Stimulated activated naive CD8-positive, alpha-beta T cell treated with anti-CD3 and anti-CD28 coated beads, Interleukin-15, Interleukin-2, amounts not matched to agents 100 ng/mL and 50 ng/mL, for 24 hours (primary cell): ENCODE results near the gene MDM1.

Source experiments
- H3K27ac Mint-ChIP-seq: one replicate; pipeline ENCODE4 v1.8.0; 2021; ENCODE audit warnings: mild to moderate bottlenecking, mixed read lengths
- H3K27me3 Mint-ChIP-seq: one replicate; pipeline ENCODE4 v1.8.0; 2021; ENCODE audit warnings: mixed read lengths
- H3K36me3 Mint-ChIP-seq: one replicate; pipeline ENCODE4 v1.8.0; 2021; ENCODE audit warnings: low read depth, mixed read lengths
- H3K4me1 Mint-ChIP-seq: one replicate; pipeline ENCODE4 v1.8.0; 2021; ENCODE audit warnings: low read depth, mixed read lengths
- H3K4me3 Mint-ChIP-seq: one replicate; pipeline ENCODE4 v1.8.0; 2021; ENCODE audit warnings: mild to moderate bottlenecking, mixed read lengths
- H3K9me3 Mint-ChIP-seq: one replicate; pipeline ENCODE4 v1.8.0; 2021; ENCODE audit warnings: mixed read lengths

Gene MDM1

GRCh38 chr12:68317047-68317667 lies 15.0 kb downstream of the MDM1 start:
- H3K36me3 Mint-ChIP-seq: peaks cover 13% of the 10 kb centered on the region
- no peaks in the 10 kb centered on the region for H3K27me3 Mint-ChIP-seq
- H3K4me1 Mint-ChIP-seq: no peaks in the 10 kb centered on the region
- no peak overlapping the region for H3K27ac Mint-ChIP-seq
- no peaks in the 10 kb centered on the region for H3K9me3 Mint-ChIP-seq
- H3K4me3 Mint-ChIP-seq: no peak overlapping the region

- H3K27ac Mint-ChIP-seq: no peak overlapping the region
- H3K36me3 Mint-ChIP-seq: peaks cover 39% of the 10 kb centered on the region
- no peak overlapping the region for H3K4me3 Mint-ChIP-seq
- H3K9me3 Mint-ChIP-seq: no peaks in the 10 kb centered on the region
- H3K4me1 Mint-ChIP-seq: peaks cover 12% of the 10 kb centered on the region
- no peaks in the 10 kb centered on the region for H3K27me3 Mint-ChIP-seq
Observed at GRCh38 chr12:68310370-68310769, 21.8 kb downstream of the MDM1 start.

GRCh38 chr12:68306564-68306963 lies 25.6 kb downstream of the MDM1 start:
- Mint-ChIP-seq H3K27me3 (no peaks in the 10 kb centered on the region), H3K27ac (no peak overlapping the region), H3K4me3 (no peak overlapping the region), H3K4me1 (peaks cover 12% of the 10 kb centered on the region), H3K36me3 (peaks cover 58% of the 10 kb centered on the region), H3K9me3 (no peaks in the 10 kb centered on the region)

DNA sequence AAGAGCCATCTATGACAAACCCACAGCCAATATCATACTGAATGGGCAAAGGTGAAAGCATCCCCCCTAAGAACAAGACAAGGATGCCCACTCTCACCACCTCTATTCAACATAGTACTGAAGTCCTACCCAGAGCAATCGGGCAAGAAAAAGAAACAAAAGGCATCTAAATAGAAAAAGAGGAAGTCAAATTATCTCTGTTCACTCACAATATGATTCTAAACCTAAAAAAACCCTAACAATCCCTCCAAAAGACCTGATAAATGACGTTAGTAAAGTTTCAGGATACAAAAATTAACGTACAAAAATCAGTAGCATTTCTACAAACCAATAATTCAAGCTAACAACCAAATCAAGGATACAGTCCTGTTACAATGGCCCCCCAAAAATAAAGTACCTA lies 26.9 kb downstream of the MDM1 start:
- Mint-ChIP-seq H3K4me3 (no peak overlapping the region), H3K9me3 (peaks cover 5% of the 10 kb centered on the region), H3K4me1 (peaks cover 12% of the 10 kb centered on the region), H3K27ac (no peak overlapping the region), H3K27me3 (no peaks in the 10 kb centered on the region), H3K36me3 (peaks cover 71% of the 10 kb centered on the region)

DNA sequence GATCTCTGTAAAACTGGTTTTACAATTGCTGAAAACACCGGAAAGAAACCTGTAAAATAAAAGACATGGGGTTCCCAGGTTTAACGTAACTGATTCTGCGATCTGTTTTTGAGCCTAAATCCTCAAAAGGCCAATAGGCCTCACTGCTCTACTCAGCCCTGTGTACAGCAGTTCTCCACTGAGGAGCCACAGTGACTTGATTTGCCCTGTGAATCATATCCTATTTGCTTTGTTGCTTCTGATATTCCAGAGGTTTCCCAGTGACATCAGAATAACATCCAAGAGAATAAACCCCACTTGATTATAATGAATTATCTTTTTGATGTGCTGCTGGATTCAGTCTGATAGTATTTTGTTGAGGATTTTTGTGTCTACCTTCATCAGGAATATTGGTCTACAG lies 27.5 kb downstream of the MDM1 start:
- no peak overlapping the region for H3K27ac Mint-ChIP-seq
- H3K27me3 Mint-ChIP-seq: no peaks in the 10 kb centered on the region
- H3K9me3 Mint-ChIP-seq: peaks cover 9% of the 10 kb centered on the region
- H3K4me1 Mint-ChIP-seq: peaks cover 12% of the 10 kb centered on the region
- H3K4me3 Mint-ChIP-seq: no peak overlapping the region
- H3K36me3 Mint-ChIP-seq: peaks cover 77% of the 10 kb centered on the region

- H3K4me1 Mint-ChIP-seq: peaks cover 12% of the 10 kb centered on the region
- peaks cover 9% of the 10 kb centered on the region for H3K9me3 Mint-ChIP-seq
- no peak overlapping the region for H3K27ac Mint-ChIP-seq
- H3K4me3 Mint-ChIP-seq: no peak overlapping the region
- no peaks in the 10 kb centered on the region for H3K27me3 Mint-ChIP-seq
- peaks cover 80% of the 10 kb centered on the region for H3K36me3 Mint-ChIP-seq
Observed at GRCh38 chr12:68303850-68304249, 28.3 kb downstream of the MDM1 start.

DNA sequence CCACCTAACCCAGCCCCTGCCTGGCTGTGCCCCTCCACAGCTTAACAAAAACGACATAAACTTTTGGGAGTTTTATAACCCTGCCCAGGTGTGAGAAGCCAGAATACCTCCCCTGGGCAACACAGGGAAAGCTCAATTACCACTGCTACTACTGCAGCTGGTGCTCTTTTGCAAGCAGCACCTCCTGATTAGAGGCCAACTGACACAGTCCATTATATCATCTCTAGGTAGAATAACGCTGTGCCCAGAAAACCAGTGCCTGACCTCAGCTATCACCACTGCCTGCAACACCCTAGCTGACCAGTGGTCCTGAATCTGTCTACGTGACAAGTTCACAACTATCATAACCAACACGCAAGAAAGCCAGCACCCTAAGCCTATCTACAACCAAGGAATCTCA lies 34.2 kb downstream of the MDM1 start:
- peaks cover 68% of the 10 kb centered on the region for H3K36me3 Mint-ChIP-seq

GRCh38 chr12:68294251-68294650 lies 37.9 kb downstream of the MDM1 start:
- peaks cover 33% of the 10 kb centered on the region for H3K36me3 Mint-ChIP-seq
- peaks cover 37% of the 10 kb centered on the region for H3K4me1 Mint-ChIP-seq
- H3K4me3 Mint-ChIP-seq: no peak overlapping the region
- no peaks in the 10 kb centered on the region for H3K9me3 Mint-ChIP-seq
- H3K27ac Mint-ChIP-seq: no peak overlapping the region
- no peaks in the 10 kb centered on the region for H3K27me3 Mint-ChIP-seq

More for the DNA sequence above, 34.2 kb downstream of the MDM1 start:
- H3K27me3 Mint-ChIP-seq: no peaks in the 10 kb centered on the region
- peaks cover 6% of the 10 kb centered on the region for H3K4me1 Mint-ChIP-seq
- H3K27ac Mint-ChIP-seq: no peak overlapping the region
- peaks cover 9% of the 10 kb centered on the region for H3K9me3 Mint-ChIP-seq
- H3K4me3 Mint-ChIP-seq: no peak overlapping the region

GRCh38 chr12:68293347-68293746 lies 38.8 kb downstream of the MDM1 start:
- H3K36me3 Mint-ChIP-seq: peaks cover 26% of the 10 kb centered on the region
- peaks cover 37% of the 10 kb centered on the region for H3K4me1 Mint-ChIP-seq
- H3K27me3 Mint-ChIP-seq: no peaks in the 10 kb centered on the region
- H3K9me3 Mint-ChIP-seq: no peaks in the 10 kb centered on the region
- no peak overlapping the region for H3K27ac Mint-ChIP-seq
- no peak overlapping the region for H3K4me3 Mint-ChIP-seq

GRCh38 chr12:68292151-68292943 lies 39.8 kb downstream of the MDM1 start:
- peaks cover 21% of the 10 kb centered on the region for H3K36me3 Mint-ChIP-seq
- peaks cover 36% of the 10 kb centered on the region for H3K4me1 Mint-ChIP-seq
- peak overlapping the region; percentile 36 for H3K27ac Mint-ChIP-seq
- H3K27me3 Mint-ChIP-seq: no peaks in the 10 kb centered on the region
- no peaks in the 10 kb centered on the region for H3K9me3 Mint-ChIP-seq
- H3K4me3 Mint-ChIP-seq: no peak overlapping the region

DNA sequence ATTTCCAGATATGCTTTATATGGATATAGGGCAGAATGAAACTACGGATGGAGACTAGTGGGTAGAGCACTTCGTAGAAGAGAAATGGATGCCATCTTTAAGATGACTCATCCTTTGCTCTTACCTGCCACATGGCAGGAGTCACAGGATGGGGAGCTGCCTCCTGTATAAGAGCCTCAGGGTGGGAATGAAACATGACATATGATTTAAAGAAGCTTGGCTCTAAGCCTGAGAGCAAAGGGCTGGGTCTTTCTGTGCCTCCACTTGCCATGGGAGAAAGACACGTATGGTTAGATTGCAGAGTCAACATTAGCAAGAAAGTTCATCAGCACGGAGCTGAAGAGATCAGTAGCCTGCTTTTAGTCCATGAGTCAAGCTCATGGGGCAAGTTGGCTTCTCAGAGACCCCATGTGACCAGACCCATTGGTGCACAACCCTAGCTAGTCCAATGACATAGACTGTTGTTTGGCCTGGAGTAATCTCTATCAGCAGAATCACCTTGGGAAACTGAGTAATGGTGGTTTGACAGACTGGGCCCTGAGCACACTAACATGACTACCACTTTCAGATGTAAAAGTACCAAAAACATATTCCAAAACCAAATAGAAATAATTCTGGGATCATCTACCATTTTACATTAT lies 40.6 kb downstream of the MDM1 start:
- peaks cover 38% of the 10 kb centered on the region for H3K4me1 Mint-ChIP-seq
- peaks cover 4% of the 10 kb centered on the region for H3K27me3 Mint-ChIP-seq
- H3K9me3 Mint-ChIP-seq: no peaks in the 10 kb centered on the region
- H3K36me3 Mint-ChIP-seq: peaks cover 15% of the 10 kb centered on the region
- H3K27ac Mint-ChIP-seq: peak overlapping the region; percentile 36
- H3K4me3 Mint-ChIP-seq: no peak overlapping the region

DNA sequence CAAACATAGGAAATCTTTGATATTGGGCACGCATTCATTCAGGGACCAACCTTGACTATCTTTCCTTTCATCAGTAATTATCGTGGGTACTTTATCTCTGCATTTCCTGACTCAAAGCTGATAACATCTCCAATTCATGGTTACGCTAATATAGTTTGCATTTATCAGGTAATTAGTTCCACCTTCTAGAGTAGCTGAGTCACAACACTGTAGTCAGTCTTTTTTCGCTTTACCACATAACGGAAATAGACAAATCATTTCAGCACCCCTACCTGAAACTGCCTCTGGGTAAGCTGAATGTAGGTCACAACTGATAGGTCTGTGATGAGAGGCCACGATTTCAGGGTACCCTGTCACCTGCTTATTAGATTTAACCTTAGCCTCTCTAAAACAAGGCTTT lies 42.0 kb downstream of the MDM1 start:
- H3K36me3 Mint-ChIP-seq: peaks cover 14% of the 10 kb centered on the region
- peaks cover 10% of the 10 kb centered on the region for H3K27me3 Mint-ChIP-seq
- no peak overlapping the region for H3K27ac Mint-ChIP-seq

GRCh38 chr12:68287106-68287505 lies 45.1 kb downstream of the MDM1 start:
- no peak overlapping the region for H3K4me3 Mint-ChIP-seq
- no peaks in the 10 kb centered on the region for H3K9me3 Mint-ChIP-seq
- peaks cover 11% of the 10 kb centered on the region for H3K27me3 Mint-ChIP-seq
- H3K36me3 Mint-ChIP-seq: no peaks in the 10 kb centered on the region
- H3K27ac Mint-ChIP-seq: no peak overlapping the region
- H3K4me1 Mint-ChIP-seq: peaks cover 49% of the 10 kb centered on the region

More for the DNA sequence above, 42.0 kb downstream of the MDM1 start:
- peaks cover 38% of the 10 kb centered on the region for H3K4me1 Mint-ChIP-seq
- no peaks in the 10 kb centered on the region for H3K9me3 Mint-ChIP-seq
- no peak overlapping the region for H3K4me3 Mint-ChIP-seq

- peaks cover 49% of the 10 kb centered on the region for H3K4me1 Mint-ChIP-seq
- H3K4me3 Mint-ChIP-seq: no peak overlapping the region
Observed at GRCh38 chr12:68286396-68286795, 45.8 kb downstream of the MDM1 start.

GRCh38 chr12:68285541-68285940 lies 46.6 kb downstream of the MDM1 start:
- Mint-ChIP-seq H3K36me3 (no peaks in the 10 kb centered on the region), H3K4me1 (peaks cover 49% of the 10 kb centered on the region), H3K27ac (no peak overlapping the region), H3K9me3 (no peaks in the 10 kb centered on the region), H3K27me3 (peaks cover 11% of the 10 kb centered on the region), H3K4me3 (no peak overlapping the region)

More at GRCh38 chr12:68286396-68286795, 45.8 kb downstream of the MDM1 start:
- Mint-ChIP-seq H3K36me3 (no peaks in the 10 kb centered on the region), H3K9me3 (no peaks in the 10 kb centered on the region), H3K27ac (no peak overlapping the region), H3K27me3 (peaks cover 11% of the 10 kb centered on the region)
